ENCODE results near the gene HIF3A.

DNA sequence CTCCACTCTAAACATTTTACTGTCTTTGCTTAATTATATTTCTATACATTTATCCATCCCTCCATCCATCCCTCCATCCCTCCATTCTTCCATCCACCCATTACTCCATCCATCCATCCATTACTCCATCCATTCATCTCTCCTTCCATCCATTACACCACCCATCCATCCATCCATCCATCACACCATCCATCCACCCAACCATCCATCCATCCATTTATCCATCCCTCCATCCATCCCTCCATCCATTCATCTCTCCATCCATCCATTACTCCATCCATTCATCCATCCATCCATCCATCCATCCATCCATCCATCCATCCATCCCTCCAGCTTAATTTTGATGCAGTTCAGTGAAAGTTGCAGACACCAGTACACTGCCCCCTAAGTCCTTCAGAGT, 5.0 kb upstream of the HIF3A start:
- TF ChIP-seq, protein P1, sequence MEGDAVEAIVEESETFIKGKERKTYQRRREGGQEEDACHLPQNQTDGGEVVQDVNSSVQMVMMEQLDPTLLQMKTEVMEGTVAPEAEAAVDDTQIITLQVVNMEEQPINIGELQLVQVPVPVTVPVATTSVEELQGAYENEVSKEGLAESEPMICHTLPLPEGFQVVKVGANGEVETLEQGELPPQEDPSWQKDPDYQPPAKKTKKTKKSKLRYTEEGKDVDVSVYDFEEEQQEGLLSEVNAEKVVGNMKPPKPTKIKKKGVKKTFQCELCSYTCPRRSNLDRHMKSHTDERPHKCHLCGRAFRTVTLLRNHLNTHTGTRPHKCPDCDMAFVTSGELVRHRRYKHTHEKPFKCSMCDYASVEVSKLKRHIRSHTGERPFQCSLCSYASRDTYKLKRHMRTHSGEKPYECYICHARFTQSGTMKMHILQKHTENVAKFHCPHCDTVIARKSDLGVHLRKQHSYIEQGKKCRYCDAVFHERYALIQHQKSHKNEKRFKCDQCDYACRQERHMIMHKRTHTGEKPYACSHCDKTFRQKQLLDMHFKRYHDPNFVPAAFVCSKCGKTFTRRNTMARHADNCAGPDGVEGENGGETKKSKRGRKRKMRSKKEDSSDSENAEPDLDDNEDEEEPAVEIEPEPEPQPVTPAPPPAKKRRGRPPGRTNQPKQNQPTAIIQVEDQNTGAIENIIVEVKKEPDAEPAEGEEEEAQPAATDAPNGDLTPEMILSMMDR (IDR thresholded peaks at IDR 0.05) = no peak
- no peak for TF ChIP-seq POLR2A (IDR thresholded peaks at IDR 0.05)
